Brain microvascular endothelial cell (primary cell): ENCODE data around the gene SPATA32.
"Not testable (repeated sequence)": the region's sequence is repeated elsewhere in the genome, so short reads cannot be mapped to it uniquely, and the experiment has no call there.

ENCODE experiments used
- DNase-seq: peaks from one replicate; pipeline ENCODE4 v3.0.0-alpha.2; 2020
- H3K27ac ChIP-seq: fragments of 250-450 bp; sonication (Bioruptor Pico); 2 replicates; pipeline ENCODE4 v1.5.1; 2020; ENCODE audit warnings: mild to moderate bottlenecking, moderate library complexity
- H3K27me3 ChIP-seq: fragments of 250-450 bp; sonication (Bioruptor Pico); replicated peaks from 2 replicates; pipeline ENCODE4 v1.5.1; 2020; ENCODE audit warnings: mild to moderate bottlenecking
- H3K36me3 ChIP-seq: fragments of 250-450 bp; sonication (Bioruptor Pico); replicated peaks from 2 replicates; pipeline ENCODE4 v1.5.1; 2020; ENCODE audit warnings: mild to moderate bottlenecking
- H3K4me3 ChIP-seq: 2 replicates; pipeline ENCODE4 v1.5.1; 2011; ENCODE audit warnings: low read depth, mild to moderate bottlenecking, control low read depth, low read length, moderate library complexity
- CTCF ChIP-seq: IDR thresholded peaks from 2 replicates; pipeline ENCODE4 v1.5.1; 2011; ENCODE audit warnings: low read depth, mild to moderate bottlenecking, moderate library complexity, low read length, control low read depth, inconsistent platforms; ENCODE audit errors: missing control alignments
- in situ Hi-C: cut with HindIII; loops from 2 replicates; pipeline ENCODE4 v1.10.0; 2017; ENCODE audit warnings: low sequenced_read_pairs, low pct_ligation_motif_present

The SPATA32 gene

GRCh38 chr17:45260204-45260783 is 1.6 kb downstream of the SPATA32 start:
- H3K27me3 ChIP-seq: no peaks in the 10 kb centered on the region
- TF ChIP-seq CTCF: no peak
- in situ Hi-C loops: no loop called here
- no peak for DNase-seq
- no peak overlapping the region for H3K4me3 ChIP-seq
- peaks cover 26% of the 10 kb centered on the region for H3K36me3 ChIP-seq
- no peak overlapping the region for H3K27ac ChIP-seq

DNA sequence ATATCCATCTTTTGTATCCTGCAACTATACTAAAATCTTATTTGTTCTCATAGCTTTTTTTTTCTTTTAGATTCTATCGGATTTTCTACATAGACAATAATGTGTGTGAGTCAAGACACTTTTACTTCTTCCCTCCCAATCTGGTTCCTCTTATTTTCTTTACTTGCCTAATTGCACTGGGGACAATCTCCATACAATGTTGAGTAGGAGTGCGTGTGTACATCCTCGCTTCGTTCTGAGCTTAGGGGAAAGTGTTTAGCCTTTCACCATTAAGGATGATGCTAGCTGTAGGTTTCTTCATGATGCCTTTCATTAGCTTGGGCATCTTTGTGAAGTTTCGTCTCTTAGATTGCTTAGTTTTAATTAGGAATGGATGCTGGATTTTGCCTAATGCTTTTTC is 2.9 kb downstream of the SPATA32 start:
- Histone ChIP-seq H3K27me3 (no peaks in the 10 kb centered on the region), H3K36me3 (peaks cover 13% of the 10 kb centered on the region), H3K4me3 (no peak overlapping the region), H3K27ac (no peak overlapping the region)
- in situ Hi-C loops: no loop called here
- no peak for TF ChIP-seq CTCF
- no peak for DNase-seq

DNA sequence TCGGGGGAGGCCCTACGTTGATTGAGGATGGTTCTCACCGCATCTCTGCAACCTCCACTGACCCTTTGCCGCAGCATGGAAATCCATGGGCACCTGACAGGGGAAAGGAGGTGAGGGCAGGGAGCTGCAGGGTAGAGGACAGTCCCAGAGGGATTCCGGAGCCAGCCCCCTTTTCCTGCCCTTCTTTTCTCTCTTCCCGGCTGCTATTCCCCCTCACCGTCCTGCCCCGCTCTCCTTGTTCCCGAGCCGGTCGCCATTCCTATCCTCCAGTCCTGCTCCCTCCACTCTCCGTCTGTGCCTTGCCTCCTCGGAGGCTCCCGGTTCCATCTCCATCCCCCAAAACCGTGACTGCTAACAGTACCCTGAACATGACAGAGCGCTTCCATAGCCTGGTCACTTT is 4.8 kb downstream of the SPATA32 start:
- Histone ChIP-seq H3K27ac (no peak overlapping the region), H3K27me3 (no peaks in the 10 kb centered on the region), H3K36me3 (no peaks in the 10 kb centered on the region), H3K4me3 (no peak overlapping the region)
- no peak for TF ChIP-seq CTCF
- in situ Hi-C loops: no loop called here
- no peak for DNase-seq

DNA sequence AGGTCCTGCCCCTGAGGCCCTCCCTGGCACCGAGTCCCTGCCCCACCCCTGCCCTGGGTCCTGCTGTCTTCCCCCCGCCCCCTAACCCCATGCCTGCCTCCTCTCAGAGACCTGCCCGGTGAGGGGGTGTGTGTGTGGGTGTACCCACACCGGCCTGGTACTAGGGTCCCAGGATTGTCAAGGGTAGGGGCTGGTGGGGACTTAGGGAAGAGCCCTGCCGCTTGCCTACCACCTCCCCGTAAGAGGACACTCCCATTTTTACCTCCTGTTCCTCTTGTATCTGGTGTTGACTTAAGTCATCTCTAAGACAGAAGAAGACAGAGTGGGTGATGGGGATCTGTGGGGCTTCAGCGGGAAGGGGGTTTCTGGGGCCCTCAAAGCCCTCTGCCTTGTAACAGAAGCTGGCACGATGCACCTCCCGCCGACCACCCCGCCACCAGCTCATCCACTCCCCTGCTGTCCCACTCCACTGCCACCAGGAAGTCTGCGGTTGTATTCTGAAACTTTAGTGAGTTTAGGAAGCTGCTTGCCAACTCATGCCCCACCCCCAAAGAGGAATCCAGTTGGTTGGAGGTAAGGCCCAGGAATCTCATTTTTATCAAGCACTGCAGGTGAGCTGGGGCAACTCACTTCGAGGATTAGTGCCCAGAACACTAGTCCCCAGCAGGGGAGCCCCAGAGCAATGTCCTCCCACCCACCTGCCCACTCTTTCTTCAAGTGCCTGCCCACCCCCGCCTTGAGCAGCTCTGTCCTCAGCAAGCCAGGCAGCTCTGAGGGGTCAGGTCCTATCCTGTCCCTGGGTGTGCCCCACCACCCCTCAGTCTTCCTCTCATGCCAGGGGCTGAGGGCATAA is 5.6 kb downstream of the SPATA32 start:
- DNase-seq: no peak
- TF ChIP-seq CTCF: peak; percentile 31
- no peak overlapping the region for H3K27ac ChIP-seq
- no peak overlapping the region for H3K4me3 ChIP-seq
- H3K27me3 ChIP-seq: no peaks in the 10 kb centered on the region
- in situ Hi-C loops: no loop called here
- no peaks in the 10 kb centered on the region for H3K36me3 ChIP-seq

GRCh38 chr17:45255358-45255757 is 6.5 kb downstream of the SPATA32 start:
- Histone ChIP-seq H3K36me3 (no peaks in the 10 kb centered on the region), H3K27ac (no peak overlapping the region), H3K4me3 (no peak overlapping the region), H3K27me3 (no peaks in the 10 kb centered on the region)
- DNase-seq: no peak
- in situ Hi-C loops: no loop called here
- TF ChIP-seq CTCF: no peak

DNA sequence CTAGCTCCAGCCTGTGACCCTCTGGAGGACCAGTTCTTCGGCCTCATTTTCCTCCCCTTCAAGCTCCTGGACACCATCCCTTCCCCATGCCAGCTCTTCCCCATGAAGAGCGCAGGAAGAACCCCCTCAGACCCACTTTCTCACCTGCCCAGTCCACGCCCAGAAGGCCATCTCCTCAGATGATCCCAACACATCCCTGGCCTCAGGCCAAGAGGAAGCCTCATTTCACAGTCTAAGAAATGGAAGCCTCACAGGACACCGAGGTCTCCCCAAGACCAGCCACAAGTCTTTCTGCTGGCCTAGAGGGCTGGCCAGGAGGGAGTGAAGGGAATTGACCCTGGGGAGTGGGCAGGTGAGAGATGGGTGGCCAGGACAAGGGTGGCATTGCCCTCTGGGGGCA is 8.0 kb downstream of the SPATA32 start:
- Histone ChIP-seq H3K4me3 (no peak overlapping the region), H3K36me3 (no peaks in the 10 kb centered on the region), H3K27ac (no peak overlapping the region), H3K27me3 (no peaks in the 10 kb centered on the region)
- no peak for DNase-seq
- in situ Hi-C loops: no loop called here
- no peak for TF ChIP-seq CTCF

GRCh38 chr17:45253237-45253636 is 8.7 kb downstream of the SPATA32 start:
- in situ Hi-C loops, DNase-seq, H3K36me3 ChIP-seq, H3K27ac ChIP-seq, H3K27me3 ChIP-seq, H3K4me3 ChIP-seq: not testable (repeated sequence)
